GM12878 (cell line): ENCODE measurements around the gene IL6R. TPM values are rescaled to one million over a fixed set of nuclear protein-coding genes. Genes with fewer than 3 reads are reported as not detected.

Experiments
- ATAC-seq: fragments of 200-7000 bp; cut with Tn5 transposase; 3 replicates; pipeline ENCODE4 v1.9.1; 2020; ENCODE audit warnings: mild to moderate bottlenecking, moderate library complexity
- BruUV-seq: library from RNA; stranded (reverse); fragments of 400-500 nt; replicated peaks from 2 replicates; lab custom pipeline; 2021; lab: Mats Ljungman, UMichigan
- CTCF ChIA-PET: fragments of 300-600 bp; sonication (Branson Sonifier 250); formaldehyde crosslinking; extraction: SDS; loops from one replicate; lab custom pipeline; 2021; ENCODE audit warnings: inconsistent platforms; lab: Yijun Ruan, JAX
- POLR2A ChIA-PET: fragments of 350-600 bp; formaldehyde crosslinking; extraction: SDS; loops from one replicate; lab custom pipeline; 2021; ENCODE audit warnings: inconsistent platforms; lab: Charles Lee
- RAD21 ChIA-PET: fragments of 300-600 bp; sonication (Branson Sonifier 250); formaldehyde crosslinking; loops from one replicate; lab custom pipeline; 2023; ENCODE audit warnings: antibody characterized with exemption; ENCODE audit not compliant: unreplicated experiment; lab: Charles Lee
- SMC1A ChIA-PET: fragments of 300-600 bp; sonication (Branson Sonifier 250); formaldehyde crosslinking; loops from one replicate; lab custom pipeline; 2023; ENCODE audit not compliant: unreplicated experiment, uncharacterized antibody; lab: Charles Lee
- DNase-seq: peaks from one replicate; pipeline ENCODE4 v3.0.0-alpha.2; 2011; ENCODE audit warnings: low read depth, low spot score
- FAIRE-seq: peaks from 3 replicates; lab custom pipeline; 2011; peaks lifted over from hg19 to GRCh38; lab: Jason Lieb, UNC
- H2AFZ ChIP-seq: 2 replicates; pipeline ENCODE4 v1.6.0; 2011; ENCODE audit warnings: low read depth, low read length, control low read depth; ENCODE audit not compliant: control insufficient read depth
- H3K27ac ChIP-seq: 2 replicates; pipeline ENCODE4 v1.5.1; 2011; ENCODE audit warnings: control low read depth; ENCODE audit not compliant: control insufficient read depth, insufficient read depth
- H3K27me3 ChIP-seq, 2 experiments: replicated peaks in 1 of 2; 2 replicates each; pipeline versions ENCODE4 v1.6.0 to v1.6.1; 2011; ENCODE audit warnings: low read length in 1 of 2; ENCODE audit not compliant: control insufficient read depth in 2 of 2, insufficient read depth in 2 of 2
- H3K36me3 ChIP-seq, 2 experiments: 2 replicates each; pipeline ENCODE4 v1.5.1; 2011; ENCODE audit warnings: low read length in 1 of 2; ENCODE audit not compliant: control insufficient read depth in 2 of 2, insufficient read depth in 2 of 2
- H3K4me1 ChIP-seq: 2 replicates; pipeline ENCODE4 v1.6.1; 2011; ENCODE audit warnings: mild to moderate bottlenecking, low read length, moderate library complexity, mixed read lengths; ENCODE audit not compliant: control insufficient read depth, insufficient read depth
- H3K4me2 ChIP-seq: 2 replicates; pipeline ENCODE4 v1.6.0; 2011; ENCODE audit warnings: control low read depth; ENCODE audit not compliant: control insufficient read depth, insufficient read depth
- H3K4me3 ChIP-seq: fragments of 200-600 bp; sonication (generic); 2 replicates; pipeline ENCODE4 v1.5.1; 2016
- H3K79me2 ChIP-seq: 2 replicates; pipeline ENCODE4 v1.6.0; 2011; ENCODE audit warnings: low read length; ENCODE audit not compliant: control insufficient read depth, insufficient read depth
- H3K9ac ChIP-seq: 2 replicates; pipeline ENCODE4 v1.8.0; 2011; ENCODE audit warnings: low read length, control low read depth, mixed read lengths; ENCODE audit not compliant: control insufficient read depth, insufficient read depth
- H3K9me3 ChIP-seq: replicated peaks from 3 replicates; pipeline ENCODE4 v1.5.1; 2011; ENCODE audit warnings: mild to moderate bottlenecking, low read length; ENCODE audit not compliant: control insufficient read depth, insufficient read depth
- H4K20me1 ChIP-seq: 2 replicates; pipeline ENCODE4 v1.6.0; 2011; ENCODE audit not compliant: control insufficient read depth, insufficient read depth
- ASH2L ChIP-seq: fragments of 300-600, 200-600 bp; sonication (generic); IDR thresholded peaks from 2 replicates; pipeline ENCODE4 v1.6.1; 2017; ENCODE audit warnings: low read depth, mild to moderate bottlenecking, borderline replicate concordance
- BCL3 ChIP-seq: IDR thresholded peaks from 2 replicates; pipeline ENCODE4 v1.6.1; 2011; ENCODE audit warnings: borderline replicate concordance, low read depth, mild to moderate bottlenecking, moderate library complexity, low read length; ENCODE audit not compliant: insufficient read depth, poor library complexity, severe bottlenecking
- BRCA1 ChIP-seq: IDR thresholded peaks from 2 replicates; pipeline ENCODE4 v1.6.1; 2011; ENCODE audit warnings: low read depth, low read length, improper control_type of control experiment
- FOS ChIP-seq: IDR thresholded peaks from 3 replicates; pipeline ENCODE4 v1.6.1; 2011; ENCODE audit warnings: borderline replicate concordance; ENCODE audit not compliant: insufficient read length; ENCODE audit errors: extremely low read depth
- MLLT1 ChIP-seq: fragments of 450-650 bp; IDR thresholded peaks from 2 replicates; pipeline ENCODE4 v1.6.1; 2016; ENCODE audit warnings: mild to moderate bottlenecking
- MYB ChIP-seq: fragments of 150-350 bp; IDR thresholded peaks from 2 replicates; pipeline ENCODE4 v1.6.1; 2014; ENCODE audit warnings: mild to moderate bottlenecking, low read depth, low read length, borderline replicate concordance
- MYC ChIP-seq: IDR thresholded peaks from 2 replicates; pipeline ENCODE4 v1.6.1; 2011; ENCODE audit warnings: mild to moderate bottlenecking, low read length, moderate library complexity, inconsistent platforms; ENCODE audit not compliant: insufficient read depth, insufficient replicate concordance, insufficient read length, severe bottlenecking
- NKRF ChIP-seq: fragments of 450-650 bp; conservative IDR thresholded peaks from 2 replicates; pipeline ENCODE4 v1.6.1; 2017; ENCODE audit warnings: mild to moderate bottlenecking, moderate library complexity
- NR2C2 ChIP-seq: IDR thresholded peaks from 2 replicates; pipeline ENCODE4 v1.6.1; 2011; ENCODE audit warnings: borderline replicate concordance, low read depth; ENCODE audit not compliant: control insufficient read depth, insufficient read length
- POLR2A ChIP-seq: IDR thresholded peaks from 2 replicates; pipeline ENCODE4 v1.6.1; 2011; ENCODE audit warnings: low read depth, mild to moderate bottlenecking, low read length
- POU2F2 ChIP-seq: IDR thresholded peaks from 3 replicates; pipeline ENCODE4 v1.6.1; 2011; ENCODE audit warnings: low read depth, mild to moderate bottlenecking, low read length, borderline replicate concordance
- SUPT20H ChIP-seq: IDR thresholded peaks from 2 replicates; pipeline ENCODE4 v1.6.1; 2011; ENCODE audit warnings: low read depth, mild to moderate bottlenecking, low read length, moderate library complexity, borderline replicate concordance; ENCODE audit not compliant: control insufficient read depth
- WGBS: methylation state at CpG from one replicate; pipeline ENCODE4 v1.1.6; 2016; ENCODE audit warnings: low lambda C conversion rate; ENCODE audit not compliant: insufficient replicate concordance, insufficient coverage; ENCODE audit errors: missing lambda C conversion rate; 5-methylcytosine and 5-hydroxymethylcytosine counted together
- in situ Hi-C: fragments of 300-500 bp; cut with MboI; formaldehyde crosslinking; loops from 9 replicates; pipeline ENCODE4 v1.14.3; 2018; ENCODE audit warnings: mixed read lengths
- intact Hi-C: fragments of 100-400 bp; cut with micrococcal nuclease; formaldehyde crosslinking; loops from one replicate; pipeline ENCODE4 v1.14.2; 2022; ENCODE audit not compliant: unreplicated experiment
- polyA plus RNA-seq, 11 experiments: library from polyadenylated mRNA; depleted of rRNA in 4 of 11; unstranded in 6 of 11; stranded (reverse) in 5 of 11; fragments of >200 nt; fragmentation: Nextera tagmentation in 4 of 11; fragmentation: Illumina TruSeq in 1 of 11; extraction: Ambion mirVana in 4 of 11; extraction: Trizol in 1 of 11; gene quantifications; 1 replicate in 1 of 11; 2 replicates in 10 of 11; pipeline versions ENCODE4 v1.2.1 to v1.2.3, GENCODE V29; 2011 to 2016; ENCODE audit warnings: inconsistent platforms in 2 of 11, missing spikeins in 2 of 11, low read depth in 1 of 11
- total RNA-seq, 4 experiments: library from RNA; depleted of rRNA in 3 of 4; stranded (reverse); fragments of >200 nt in 3 of 4; fragmentation: Illumina TruSeq in 1 of 4; extraction: Trizol in 1 of 4; gene quantifications; 2 replicates each; pipeline versions ENCODE4 v1.2.1 to v1.2.3, GENCODE V29; 2013 to 2021

Gene IL6R
- total and polyA plus RNA-seq, 10 of the 15 experiments (the other 5 are each of a cell fraction or from before 2014, with no cell fraction given), result 1.9 to 43.4 (median 17.5) TPM

- H3K27me3 ChIP-seq, result no peaks in the 10 kb centered on the region
- 90% methylated on average over 15 of the region's 15 CpGs for WGBS
- H3K4me3 ChIP-seq, result no peak overlapping the region
- ChIA-PET POLR2A (interaction anchor here (0.9 to 1.1 kb wide), 2 partner anchors 12 to 15 kb away, joined by 3 to 4 read pairs; no protein-coding TSS in a partner anchor), RAD21 (interaction anchor here (0.6 to 1.4 kb wide), 3 partner anchors 25 to 45 kb away, joined by 3 to 5 read pairs (median 3); no protein-coding TSS in a partner anchor), CTCF (interaction anchor here (0.5 to 3.3 kb wide), 6 partner anchors 9 to 101 kb away, joined by 3 to 15 read pairs (median 5); no protein-coding TSS in a partner anchor), SMC1A (interaction anchor here (0.9 to 1.6 kb wide), 4 partner anchors 9 to 90 kb away, joined by 3 to 5 read pairs (median 4); no protein-coding TSS in a partner anchor)
- no peak overlapping the region for H3K27ac ChIP-seq
- BruUV-seq, result no TSS peak
- no peak overlapping the region for H3K9ac ChIP-seq
- ATAC-seq (no peak), DNase-seq (no peak), FAIRE-seq (no peak)
- H3K9me3 ChIP-seq, result no peaks in the 10 kb centered on the region; the same call in 2 of the 3 replicates
- intact Hi-C loops, result no loop called here
- no peaks in the 10 kb centered on the region for H4K20me1 ChIP-seq
- H3K79me2 ChIP-seq, result no peaks in the 10 kb centered on the region
- TF ChIP-seq BRCA1, result no peak
- no peak for TF ChIP-seq POU2F2
- TF ChIP-seq ASH2L, result no peak
- no peak for TF ChIP-seq POLR2A
- no peak for TF ChIP-seq BCL3
- no peak for TF ChIP-seq NKRF
- no peak for TF ChIP-seq MYC
- no peak for TF ChIP-seq SUPT20H
- TF ChIP-seq MYB, result no peak
- no peak for TF ChIP-seq NR2C2
- TF ChIP-seq FOS, result no peak
- TF ChIP-seq MLLT1, result no peak
- in situ Hi-C loops, result no loop called here
- peaks cover 20% of the 10 kb centered on the region for H3K4me1 ChIP-seq
- H3K36me3 ChIP-seq, result peaks cover 0 to 3% of the 10 kb centered on the region in 2 experiments; a peak in 1 of 4 replicates
- H2AFZ ChIP-seq, result no peak overlapping the region
- H3K4me2 ChIP-seq, result no peak overlapping the region
Measured at GRCh38 chr1:154435599-154436200, 30.6 kb downstream of the IL6R start.
